Measurements from ENCODE around the gene KLRF1.

DNA sequence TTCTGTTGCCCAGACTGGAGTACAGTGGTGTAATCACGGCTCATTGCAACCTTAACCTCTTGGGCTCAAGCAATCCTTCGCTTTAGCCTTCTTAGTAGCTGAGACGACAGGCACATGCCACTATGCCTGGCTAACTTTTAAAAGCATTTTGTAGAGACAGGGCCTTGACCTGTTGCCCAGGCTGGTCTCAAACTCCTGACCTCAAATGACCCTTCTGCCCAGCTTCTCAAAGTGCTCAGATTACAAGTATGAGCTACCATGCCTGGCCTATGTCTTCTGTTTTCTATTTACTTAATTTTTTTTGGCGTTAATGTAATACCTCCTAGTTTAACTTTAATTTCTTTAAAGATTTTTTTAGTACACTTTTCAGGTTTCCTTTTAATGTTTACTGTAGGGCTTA is 20.6 kb upstream of the KLRF1 start:
- TF ChIP-seq, protein P1, sequence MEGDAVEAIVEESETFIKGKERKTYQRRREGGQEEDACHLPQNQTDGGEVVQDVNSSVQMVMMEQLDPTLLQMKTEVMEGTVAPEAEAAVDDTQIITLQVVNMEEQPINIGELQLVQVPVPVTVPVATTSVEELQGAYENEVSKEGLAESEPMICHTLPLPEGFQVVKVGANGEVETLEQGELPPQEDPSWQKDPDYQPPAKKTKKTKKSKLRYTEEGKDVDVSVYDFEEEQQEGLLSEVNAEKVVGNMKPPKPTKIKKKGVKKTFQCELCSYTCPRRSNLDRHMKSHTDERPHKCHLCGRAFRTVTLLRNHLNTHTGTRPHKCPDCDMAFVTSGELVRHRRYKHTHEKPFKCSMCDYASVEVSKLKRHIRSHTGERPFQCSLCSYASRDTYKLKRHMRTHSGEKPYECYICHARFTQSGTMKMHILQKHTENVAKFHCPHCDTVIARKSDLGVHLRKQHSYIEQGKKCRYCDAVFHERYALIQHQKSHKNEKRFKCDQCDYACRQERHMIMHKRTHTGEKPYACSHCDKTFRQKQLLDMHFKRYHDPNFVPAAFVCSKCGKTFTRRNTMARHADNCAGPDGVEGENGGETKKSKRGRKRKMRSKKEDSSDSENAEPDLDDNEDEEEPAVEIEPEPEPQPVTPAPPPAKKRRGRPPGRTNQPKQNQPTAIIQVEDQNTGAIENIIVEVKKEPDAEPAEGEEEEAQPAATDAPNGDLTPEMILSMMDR (IDR thresholded peaks at IDR 0.05 in 4 of 5, conservative IDR thresholded peaks at IDR 0.05 in 1 of 5), result no peak
- no peak for TF ChIP-seq POLR2A (IDR thresholded peaks at IDR 0.05)
